ENCODE data around the gene AFF3. TPM values are rescaled to one million over a fixed set of nuclear protein-coding genes. Genes with fewer than 3 reads are reported as not detected.

Gene AFF3
- total RNA-seq, 2 experiments from 2014 or later: 3.1 to 3.5 TPM

GRCh38 chr2:100038011-100038410 is 104.4 kb downstream of the AFF3 start:
- TF ChIP-seq CTCF (IDR thresholded peaks at IDR 0.05): no peak
- Mint-ChIP-seq H3K4me3 (no peak overlapping the region), H3K27me3 (no peaks in the 10 kb centered on the region), H3K4me1 (ENCODE audit: low read depth) (no peaks in the 10 kb centered on the region), H3K9me3 (no peaks in the 10 kb centered on the region), H3K36me3 (ENCODE audit: low read depth) (no peaks in the 10 kb centered on the region), H3K27ac (no peak overlapping the region)
- ChIA-PET POLR2A (interaction anchor here (0.6 kb wide), 1 partner anchor 36 kb away, joined by 3 read pairs; no protein-coding TSS in a partner anchor), CTCF (no interaction called here)
- no peak for DNase-seq
- no peak for ATAC-seq
- intact Hi-C loops (cut with micrococcal nuclease): no loop called here

- no peak overlapping the region for H3K27ac Mint-ChIP-seq
- no peaks in the 10 kb centered on the region for H3K36me3 Mint-ChIP-seq (ENCODE audit: low read depth)
- H3K9me3 Mint-ChIP-seq: no peaks in the 10 kb centered on the region
- no peaks in the 10 kb centered on the region for H3K27me3 Mint-ChIP-seq
- ATAC-seq: no peak
- no peak for DNase-seq
- no peaks in the 10 kb centered on the region for H3K4me1 Mint-ChIP-seq (ENCODE audit: low read depth)
- no peak overlapping the region for H3K4me3 Mint-ChIP-seq
- ChIA-PET POLR2A (interaction anchor here (0.6 kb wide), 1 partner anchor 10 kb away, joined by 5 read pairs; no protein-coding TSS in a partner anchor), CTCF (no interaction called here)
- intact Hi-C loops (cut with micrococcal nuclease): no loop called here
- no peak for TF ChIP-seq CTCF (IDR thresholded peaks at IDR 0.05)
Observed at GRCh38 chr2:100036793-100037192, 105.6 kb downstream of the AFF3 start.

GRCh38 chr2:100036026-100036425 is 106.4 kb downstream of the AFF3 start:
- DNase-seq (no peak), ATAC-seq (no peak)
- no peaks in the 10 kb centered on the region for H3K4me1 Mint-ChIP-seq (ENCODE audit: low read depth)
- TF ChIP-seq CTCF (IDR thresholded peaks at IDR 0.05): no peak
- ChIA-PET CTCF (no interaction called here), POLR2A (interaction anchor here (0.6 kb wide), 1 partner anchor 11 kb away, joined by 5 read pairs; no protein-coding TSS in a partner anchor)
- no peak overlapping the region for H3K4me3 Mint-ChIP-seq
- H3K27ac Mint-ChIP-seq: no peak overlapping the region
- no peaks in the 10 kb centered on the region for H3K9me3 Mint-ChIP-seq
- no peaks in the 10 kb centered on the region for H3K27me3 Mint-ChIP-seq
- H3K36me3 Mint-ChIP-seq (ENCODE audit: low read depth): no peaks in the 10 kb centered on the region
- intact Hi-C loops (cut with micrococcal nuclease): no loop called here

GRCh38 chr2:100034431-100034830 is 108.0 kb downstream of the AFF3 start:
- TF ChIP-seq CTCF (IDR thresholded peaks at IDR 0.05): no peak
- H3K4me1 Mint-ChIP-seq (ENCODE audit: low read depth): no peaks in the 10 kb centered on the region
- no peaks in the 10 kb centered on the region for H3K27me3 Mint-ChIP-seq
- H3K36me3 Mint-ChIP-seq (ENCODE audit: low read depth): no peaks in the 10 kb centered on the region
- ChIA-PET POLR2A (no interaction called here), CTCF (no interaction called here)
- H3K4me3 Mint-ChIP-seq: no peak overlapping the region
- no peak overlapping the region for H3K27ac Mint-ChIP-seq
- H3K9me3 Mint-ChIP-seq: no peaks in the 10 kb centered on the region
- ATAC-seq: no peak
- no peak for DNase-seq
- intact Hi-C loops (cut with micrococcal nuclease): no loop called here

- H3K27ac Mint-ChIP-seq: no peak overlapping the region
- H3K9me3 Mint-ChIP-seq: no peaks in the 10 kb centered on the region
- DNase-seq (no peak), ATAC-seq (no peak)
- no peaks in the 10 kb centered on the region for H3K27me3 Mint-ChIP-seq
- TF ChIP-seq CTCF (IDR thresholded peaks at IDR 0.05): no peak
- H3K36me3 Mint-ChIP-seq (ENCODE audit: low read depth): no peaks in the 10 kb centered on the region
- ChIA-PET CTCF (no interaction called here), POLR2A (no interaction called here)
- H3K4me1 Mint-ChIP-seq (ENCODE audit: low read depth): no peaks in the 10 kb centered on the region
- intact Hi-C loops (cut with micrococcal nuclease): no loop called here
- no peak overlapping the region for H3K4me3 Mint-ChIP-seq
Observed at GRCh38 chr2:100033976-100034375, 108.4 kb downstream of the AFF3 start.

All from activated CD8-positive, alpha-beta T cell treated with anti-CD3 and anti-CD28 coated beads for 36 hours (primary cell).